Sigmoid colon (tissue), 4 donors: ENCODE data around the gene BCL7A.

Experiments
- CTCF ChIP-seq, 4 experiments: fragments of 450-650 bp in 3 of 4; fragments of 200-600 bp in 1 of 4; IDR thresholded peaks; one replicate each; pipeline ENCODE4 v1.5.1; 2016 to 2019; ENCODE audit warnings: antibody characterized with exemption in 4 of 4, mild to moderate bottlenecking in 3 of 4, moderate library complexity in 2 of 4
- POLR2A ChIP-seq, 2 donors: fragments of 450-650 bp; IDR thresholded peaks; one replicate each; pipeline ENCODE4 v1.6.1; 2016; ENCODE audit warnings: antibody characterized with exemption in 2 of 2, mild to moderate bottlenecking in 2 of 2, moderate library complexity in 2 of 2
- POLR2AphosphoS5 ChIP-seq, 4 donors: sonication (generic); formaldehyde crosslinking; IDR thresholded peaks; one replicate each; pipeline ENCODE4 v1.6.1; 2017; ENCODE audit warnings: antibody characterized with exemption in 4 of 4

GRCh38 chr12:122028165-122028904 is 6.7 kb downstream of the BCL7A start:
- no peak for TF ChIP-seq CTCF (IDR thresholded peaks at IDR 0.05)
- TF ChIP-seq POLR2AphosphoS5 (IDR thresholded peaks at IDR 0.05), result no peak
- TF ChIP-seq POLR2A (IDR thresholded peaks at IDR 0.05), result no peak
